DOHH2 (cell line): Measurements from ENCODE around the gene MICAL2.

Experiments
- CTCF ChIP-seq: fragments of 200-600 bp; sonication (generic); IDR thresholded peaks from one replicate; pipeline ENCODE4 v1.5.1; 2014; ENCODE audit warnings: antibody characterized with exemption, mild to moderate bottlenecking, low read depth, low read length; ENCODE audit not compliant: poor library complexity, severe bottlenecking
- EZH2phosphoT487 ChIP-seq: fragments of 200-600 bp; sonication (generic); IDR thresholded peaks from 2 replicates; pipeline ENCODE4 v1.6.1; 2017; ENCODE audit warnings: borderline replicate concordance, mild to moderate bottlenecking, antibody characterized with exemption, low read length, moderate library complexity, mixed read lengths

GRCh38 chr11:12199231-12199948, 89.0 kb downstream of the MICAL2 start:
- TF ChIP-seq CTCF: no peak
- TF ChIP-seq EZH2phosphoT487: no peak
